CMK (cell line): ENCODE measurements around the gene DHX32.

Experiments used
- DNase-seq: peaks from one replicate; pipeline ENCODE4 v3.0.0-alpha.2; 2010; ENCODE audit warnings: low read depth

The DHX32 gene

DNA sequence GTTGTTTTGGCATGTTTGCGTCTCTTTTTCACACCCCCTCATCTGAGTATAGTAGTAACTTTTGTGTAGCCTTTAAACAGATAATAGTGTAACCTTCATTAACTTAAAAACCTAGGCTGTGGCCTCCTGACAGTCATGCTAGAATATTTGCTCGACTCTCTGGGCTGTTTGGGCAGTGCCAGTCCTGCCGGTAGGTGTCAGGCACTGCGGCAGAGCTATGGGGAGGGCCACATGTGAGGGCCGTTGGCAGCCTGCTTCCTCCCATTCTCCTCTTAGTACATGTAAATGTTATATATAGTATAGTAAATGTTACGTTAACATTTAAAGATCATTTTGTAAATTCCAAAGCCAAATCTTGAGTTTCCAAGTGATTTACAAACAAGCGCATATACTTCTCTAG, 31.6 kb downstream of the DHX32 start:
- DNase-seq = no peak

GRCh38 chr10:125848857-125849256, 32.2 kb downstream of the DHX32 start:
- DNase-seq = no peak

GRCh38 chr10:125848371-125848770, 32.7 kb downstream of the DHX32 start:
- no peak for DNase-seq

GRCh38 chr10:125846894-125847293, 34.2 kb downstream of the DHX32 start:
- no peak for DNase-seq

- DNase-seq = no peak
Observed at GRCh38 chr10:125845617-125846016, 35.5 kb downstream of the DHX32 start.

GRCh38 chr10:125844751-125845221, 36.3 kb downstream of the DHX32 start:
- DNase-seq = no peak

- no peak for DNase-seq
Observed at GRCh38 chr10:125843603-125844329, 37.3 kb downstream of the DHX32 start.

DNA sequence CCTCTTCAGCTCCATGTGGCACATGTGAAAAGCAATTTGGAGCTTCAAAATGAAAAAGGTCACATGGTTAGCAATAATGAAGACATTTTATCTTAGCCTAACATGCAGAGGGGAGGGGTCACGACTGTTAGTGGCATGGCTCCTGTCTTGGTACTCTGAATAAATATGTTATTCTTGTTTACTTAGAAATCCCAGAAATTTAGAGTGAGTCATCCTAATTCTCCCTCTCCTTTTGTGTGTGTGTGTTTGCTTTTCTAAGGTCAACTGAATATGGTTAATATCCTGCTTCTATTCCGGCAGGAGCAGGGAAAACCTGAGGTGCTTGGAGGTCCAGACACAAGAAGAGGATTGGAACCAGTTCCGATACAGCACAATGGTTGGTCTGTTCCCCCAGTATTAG, 40.1 kb downstream of the DHX32 start:
- DNase-seq = no peak

DNA sequence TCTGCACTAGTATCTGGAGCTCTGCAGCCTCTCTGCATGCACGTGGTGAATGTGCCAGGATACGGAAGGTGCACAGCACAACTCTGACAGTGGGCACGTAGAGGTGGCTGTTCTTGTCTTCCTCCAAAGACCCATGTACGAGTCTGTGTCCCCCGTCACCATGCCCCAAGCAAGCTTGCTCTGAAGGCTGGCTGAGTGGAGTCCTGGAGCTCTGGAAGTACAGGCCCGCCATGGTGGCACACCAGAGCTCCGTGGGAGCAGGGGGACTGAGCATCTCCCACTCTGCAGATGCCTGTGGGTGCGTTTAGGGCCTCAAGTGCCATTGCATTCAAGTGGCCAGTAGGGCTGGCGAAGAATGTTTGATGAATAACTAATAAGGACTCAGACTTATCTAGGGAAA, 40.7 kb downstream of the DHX32 start:
- DNase-seq = no peak

DNA sequence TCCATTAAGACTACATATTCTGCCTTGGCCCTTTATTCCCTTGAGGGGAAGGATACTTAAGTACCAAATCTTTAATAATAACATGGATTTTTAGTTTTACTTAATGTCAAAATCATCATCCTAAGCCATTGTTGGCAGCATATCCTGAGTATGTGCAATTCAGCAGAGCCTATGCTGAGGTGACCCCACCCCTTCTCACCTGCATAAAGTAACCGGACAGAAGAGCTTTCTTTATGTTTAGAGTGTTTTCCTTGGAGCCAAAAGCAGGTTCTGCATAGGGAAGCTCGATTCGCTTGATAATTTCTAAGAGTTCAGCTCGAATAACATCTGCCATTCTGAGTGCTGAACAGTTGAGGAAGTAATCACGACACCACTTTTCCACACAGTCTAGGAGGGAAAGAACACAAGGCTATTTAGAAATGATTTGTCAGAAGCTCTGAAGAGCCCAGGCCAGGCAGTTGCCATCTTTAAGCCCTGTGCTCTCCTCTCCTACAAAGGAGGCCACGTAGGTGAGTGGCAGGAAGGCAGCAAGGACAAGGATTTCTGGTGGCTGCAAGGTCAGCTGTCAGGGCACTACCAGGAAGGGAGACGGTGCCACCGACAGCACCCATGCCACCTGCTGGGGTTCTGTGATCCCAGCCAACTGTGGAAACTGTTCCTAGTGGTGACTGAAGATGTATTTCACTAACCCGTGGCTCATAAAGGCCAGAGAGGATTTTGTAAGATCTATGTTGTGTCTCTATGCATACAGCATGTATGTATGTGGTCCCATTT, 42.1 kb downstream of the DHX32 start:
- no peak for DNase-seq

GRCh38 chr10:125836746-125837145, 44.3 kb downstream of the DHX32 start:
- no peak for DNase-seq

GRCh38 chr10:125828311-125828710, 52.8 kb downstream of the DHX32 start:
- DNase-seq = no peak

- no peak for DNase-seq
Observed at GRCh38 chr10:125827133-125827532, 54.0 kb downstream of the DHX32 start.

DNA sequence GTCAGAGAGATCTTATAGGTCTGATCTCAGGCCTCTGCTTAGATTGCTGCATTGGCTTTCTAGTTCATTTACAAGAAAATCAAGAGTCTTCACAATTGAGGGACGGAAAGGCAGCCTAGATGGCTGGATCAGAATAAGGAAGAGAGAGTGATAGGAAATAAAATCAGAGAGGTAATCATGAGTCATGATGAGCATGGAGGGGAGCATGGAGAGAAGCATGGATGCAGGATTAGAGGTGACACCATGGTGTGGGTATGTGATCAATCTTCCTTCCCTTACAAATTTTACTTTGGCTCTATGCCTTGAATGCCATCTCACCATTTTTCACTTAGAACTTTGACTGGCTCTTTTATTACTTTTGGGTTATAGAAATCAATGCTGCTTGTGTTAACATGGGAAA, 56.4 kb downstream of the DHX32 start:
- DNase-seq = no peak

DNA sequence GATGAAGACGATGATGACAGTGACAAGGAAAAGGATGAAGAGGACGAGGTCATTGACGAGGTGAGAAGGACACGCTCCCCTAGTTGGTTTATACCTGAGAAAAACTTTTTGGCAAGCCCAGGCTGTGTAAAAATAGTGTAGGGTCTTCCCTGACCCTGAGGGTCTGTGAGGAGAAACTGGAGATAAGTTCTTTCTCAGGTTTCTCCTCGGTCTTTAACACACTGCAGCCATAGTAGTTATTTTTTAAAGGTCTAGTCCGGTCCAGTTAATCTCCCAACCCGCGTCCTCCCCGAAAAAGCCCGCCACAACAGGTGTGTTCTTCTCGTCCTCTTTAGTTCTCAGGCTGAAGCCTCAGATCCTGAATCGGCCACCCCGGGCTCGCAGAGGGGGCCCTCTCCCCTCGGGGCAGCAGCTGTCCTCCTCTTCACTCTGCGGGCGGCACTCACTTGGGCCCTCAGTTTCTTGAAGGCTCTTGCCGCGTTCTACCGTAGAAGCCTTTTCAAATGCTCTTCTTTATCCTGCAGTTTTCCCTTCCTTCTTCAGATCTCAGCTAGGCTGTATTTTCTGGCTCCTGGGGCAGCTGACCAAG, 57.3 kb downstream of the DHX32 start:
- no peak for DNase-seq

DNA sequence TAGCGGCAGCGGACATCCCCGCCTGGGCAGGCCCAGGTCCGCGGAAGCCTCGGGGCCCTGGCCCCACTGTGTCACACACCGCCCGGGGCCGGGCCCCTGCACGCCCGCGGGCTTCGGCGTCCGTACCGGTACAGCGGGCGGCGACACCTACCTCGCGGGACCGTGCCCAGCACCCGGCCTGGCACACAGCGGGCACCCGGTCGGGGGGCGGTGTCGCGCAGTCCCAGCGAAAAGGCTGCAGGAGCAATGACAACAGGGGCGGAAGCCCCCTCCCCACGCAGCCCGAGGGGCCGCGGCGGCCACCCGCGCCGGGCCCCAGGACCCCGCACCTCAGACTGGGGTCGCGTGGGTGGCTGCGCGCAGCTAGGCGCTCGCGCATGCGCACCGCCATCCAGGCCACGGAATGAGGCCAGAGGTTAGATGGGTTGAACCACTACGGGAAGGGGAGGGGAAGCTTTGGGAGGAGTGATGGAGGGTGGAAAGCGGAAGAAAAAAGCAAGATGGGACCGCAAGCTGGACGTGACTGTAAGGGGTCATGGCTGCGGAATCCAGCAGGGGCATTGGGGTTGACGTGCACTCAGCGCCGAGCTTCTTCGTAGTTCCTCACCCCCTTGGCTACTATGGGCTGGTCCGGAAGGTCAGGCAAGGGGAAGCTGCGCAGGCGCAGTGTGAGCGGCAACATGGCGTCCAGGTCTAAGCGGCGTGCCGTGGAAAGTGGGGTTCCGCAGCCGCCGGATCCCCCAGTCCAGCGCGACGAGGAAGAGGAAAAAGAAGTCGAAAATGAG, 58.0 kb downstream of the DHX32 start, which contains the start of the genes BCCIP and UROS:
Gene BCCIP, plus strand, starts transcription at position 669 of the 785 bp plus-strand sequence. Its CDS starts 12 bp downstream, at position 681.
Gene UROS, minus strand, starts transcription at position 381 of the 785 bp plus-strand sequence. CDS start 6,759 bp downstream, outside the sequence.
- DNase-seq = peak; percentile 75

DNA sequence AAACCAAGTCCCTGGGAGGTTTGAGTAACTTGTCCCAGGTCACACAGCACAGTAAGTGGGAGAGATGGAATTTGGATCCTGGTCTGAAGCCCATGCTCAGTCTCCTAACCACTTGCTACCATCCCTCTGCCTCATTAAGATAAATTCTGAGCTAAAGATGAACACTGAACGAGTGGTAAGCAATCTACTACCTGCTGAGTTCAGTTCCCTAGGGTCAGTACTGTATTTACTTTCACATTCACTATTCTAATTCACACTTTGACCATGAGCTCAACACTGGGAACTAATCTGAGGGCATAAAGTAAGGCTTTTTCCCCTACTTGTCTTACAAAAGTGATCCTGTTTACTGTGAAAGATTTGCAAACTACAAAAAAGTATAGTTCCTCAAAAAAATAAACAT, 60.4 kb downstream of the DHX32 start:
- no peak for DNase-seq

- no peak for DNase-seq
Observed at GRCh38 chr10:125817337-125817946, 63.6 kb downstream of the DHX32 start.

DNA sequence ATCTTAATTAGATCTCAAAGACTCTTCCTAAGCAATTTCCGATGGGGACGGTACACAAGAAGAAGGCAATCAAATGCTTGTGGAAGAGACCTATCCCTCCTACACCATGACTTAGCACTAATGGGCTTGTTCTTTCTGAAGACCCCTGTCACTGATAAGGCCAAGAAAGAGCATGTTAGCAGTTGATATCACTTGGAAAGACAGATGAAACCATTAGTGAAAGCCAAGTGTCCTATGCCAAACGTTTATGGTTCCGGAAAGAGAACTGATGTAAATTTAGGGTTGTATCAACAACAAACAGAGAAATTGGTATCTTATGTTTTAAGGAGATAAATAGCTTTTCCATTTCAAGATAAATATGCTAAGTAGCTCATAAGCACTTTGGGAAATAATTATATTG, 64.5 kb downstream of the DHX32 start:
- peak; percentile 82 for DNase-seq

DNA sequence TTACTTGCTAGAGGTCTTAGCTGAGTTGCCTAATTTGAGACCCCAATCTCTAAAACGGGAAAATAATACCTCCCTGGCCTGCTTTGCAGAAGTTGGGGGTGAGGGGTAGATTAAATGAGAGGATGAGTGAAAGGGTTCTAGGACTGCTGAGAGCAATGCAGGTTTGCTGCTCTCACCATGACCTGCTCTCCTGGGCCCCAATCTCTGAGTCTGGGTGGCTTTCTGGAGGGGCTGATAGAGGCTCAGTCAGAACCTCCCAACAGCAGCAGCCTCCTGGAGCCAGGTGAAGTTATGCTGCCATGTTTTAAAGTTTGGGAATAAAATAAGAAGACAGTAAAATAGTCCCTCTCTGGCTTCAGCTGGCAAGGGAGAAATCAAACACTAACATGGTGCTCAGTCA, 65.3 kb downstream of the DHX32 start:
- DNase-seq = no peak

- DNase-seq = no peak
Observed at GRCh38 chr10:125812128-125812750, 68.9 kb downstream of the DHX32 start.
